ENCODE measurements around the gene CANT1.

CANT1 gene

DNA sequence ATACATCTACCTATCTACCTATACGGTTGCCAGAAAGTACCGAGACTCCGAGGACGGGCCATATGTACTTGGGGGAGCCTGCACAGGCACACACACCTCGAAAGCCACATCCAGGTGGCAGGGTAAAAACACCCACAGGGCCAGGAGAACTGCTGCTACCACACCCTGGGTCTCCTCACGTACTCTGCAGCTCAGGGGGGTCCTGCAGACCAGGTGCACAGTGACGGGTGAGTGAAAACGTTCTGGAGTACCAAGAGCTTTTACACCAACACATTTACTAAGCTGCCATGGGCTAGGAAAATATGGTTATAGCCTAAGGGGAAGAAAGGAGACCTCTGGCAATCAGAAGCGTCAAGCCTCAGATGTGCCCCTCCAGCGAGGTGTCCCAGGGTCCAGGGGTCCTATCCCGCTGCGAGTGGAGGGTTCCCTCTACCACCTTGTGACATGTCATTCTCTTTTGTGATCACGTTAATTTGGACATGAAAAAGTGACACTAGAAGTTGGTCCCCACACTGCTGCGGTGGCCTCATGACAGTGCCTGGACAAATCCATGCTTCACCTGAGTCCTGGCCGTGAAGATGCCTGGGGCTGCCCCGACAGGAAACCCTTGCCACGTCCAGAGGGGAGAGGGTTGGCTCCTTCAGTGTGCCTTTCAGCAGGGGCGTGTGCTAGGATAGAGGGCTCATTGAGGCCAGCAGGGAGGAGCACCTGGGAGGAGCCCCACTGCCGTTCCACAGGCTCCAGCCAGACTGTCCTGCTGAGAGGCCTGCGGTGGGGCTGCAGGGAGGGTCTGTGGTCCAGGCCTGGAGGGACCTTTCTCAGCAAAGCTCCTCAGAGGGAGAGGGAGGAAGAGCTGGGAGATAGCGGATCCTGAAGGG, 1.8 kb downstream of the CANT1 start:
- DNase-seq (ENCODE audit: low spot score): no peak

DNA sequence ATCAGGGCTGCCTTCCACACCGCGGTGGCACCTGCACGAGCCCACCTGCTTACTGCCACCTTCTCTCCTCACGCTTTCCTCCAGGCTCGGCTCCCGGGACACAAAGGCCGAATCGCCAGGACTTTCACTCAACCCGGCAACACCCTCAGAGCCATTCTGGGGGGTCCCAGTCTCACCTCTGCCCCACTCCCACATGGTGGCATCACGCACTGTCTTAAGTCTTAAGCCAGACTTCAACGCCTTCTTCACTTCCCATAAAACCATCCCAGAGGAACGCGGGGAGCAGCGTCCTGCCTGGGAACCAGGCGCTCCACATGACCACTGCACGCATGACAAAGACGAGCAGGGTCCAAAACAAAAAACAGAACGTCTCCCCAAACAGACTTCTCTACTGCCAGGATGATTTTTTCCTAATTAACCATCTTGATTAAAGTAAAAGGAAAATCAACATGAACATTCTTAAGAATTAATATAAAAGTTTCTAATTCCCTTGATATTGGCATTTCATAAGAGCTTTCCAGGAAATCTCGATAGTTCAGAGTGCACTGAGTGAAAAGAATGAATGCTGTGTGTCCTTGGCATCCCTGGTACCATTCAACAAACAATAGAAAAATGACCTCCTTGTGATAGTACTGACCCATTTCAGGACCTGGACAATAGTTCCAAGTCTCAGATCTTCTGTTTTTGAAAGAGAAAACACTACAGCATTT, 2.6 kb downstream of the CANT1 start:
- DNase-seq (ENCODE audit: low spot score): peak; percentile 84

DNA sequence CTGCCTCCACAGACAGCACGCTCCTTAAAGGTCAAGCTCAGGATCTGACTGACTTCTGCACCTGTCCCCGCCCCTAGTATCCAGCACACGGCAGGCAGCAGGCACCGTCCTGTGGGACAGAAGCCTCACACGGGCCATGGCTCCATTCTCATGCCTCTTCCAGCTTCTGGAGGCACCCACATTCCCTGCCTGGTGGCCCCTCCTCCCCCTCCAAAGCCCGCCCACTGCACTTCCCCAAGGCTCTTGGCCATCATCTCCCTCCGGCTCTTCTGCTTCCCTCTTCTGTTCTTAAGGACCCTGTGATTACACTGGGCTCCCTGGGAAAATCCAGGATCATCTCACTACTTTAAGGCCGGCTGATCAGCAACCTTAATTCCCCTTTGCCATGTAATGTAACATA, 3.5 kb downstream of the CANT1 start:
- DNase-seq (ENCODE audit: low spot score): no peak

DNA sequence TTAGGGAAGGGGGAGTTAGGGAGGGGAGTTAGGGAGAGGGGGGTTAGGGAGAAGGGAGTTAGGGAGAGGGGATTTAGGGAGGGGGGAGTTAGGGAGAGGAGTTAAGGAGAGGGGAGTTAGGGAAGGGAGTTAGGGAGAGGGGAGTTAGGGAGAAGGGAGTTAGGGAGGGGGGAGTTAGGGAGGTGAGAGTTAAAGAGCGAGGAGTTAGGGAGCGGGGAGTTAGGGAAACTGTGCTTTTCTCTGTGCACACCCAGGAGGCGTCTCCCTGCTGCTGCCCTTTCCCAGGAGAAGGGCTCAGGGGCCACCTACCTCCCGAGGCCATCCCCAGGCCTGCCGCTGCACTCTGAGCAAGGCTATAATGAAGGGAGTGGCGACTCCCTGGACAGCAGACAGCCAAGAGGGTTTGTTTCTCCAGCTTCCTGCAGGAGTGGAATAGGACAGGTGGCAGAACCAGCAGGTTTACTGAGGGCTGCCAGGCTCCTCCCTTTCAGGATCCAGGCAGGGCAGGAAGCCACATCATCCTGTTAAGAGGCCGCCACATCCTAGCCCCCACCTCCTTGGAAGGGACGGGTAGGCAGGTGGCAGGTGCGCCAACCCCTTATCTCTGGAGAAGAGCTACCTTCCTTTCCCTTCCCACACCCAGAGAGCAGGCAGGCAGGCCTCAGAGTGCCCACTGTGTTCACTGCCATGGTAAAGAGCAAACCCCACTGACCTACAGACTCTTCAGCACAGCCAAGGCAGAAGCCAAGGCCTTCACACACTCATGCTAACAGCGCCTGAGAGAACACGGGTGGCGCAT, 4.3 kb downstream of the CANT1 start:
- DNase-seq (ENCODE audit: low spot score): no peak

DNA sequence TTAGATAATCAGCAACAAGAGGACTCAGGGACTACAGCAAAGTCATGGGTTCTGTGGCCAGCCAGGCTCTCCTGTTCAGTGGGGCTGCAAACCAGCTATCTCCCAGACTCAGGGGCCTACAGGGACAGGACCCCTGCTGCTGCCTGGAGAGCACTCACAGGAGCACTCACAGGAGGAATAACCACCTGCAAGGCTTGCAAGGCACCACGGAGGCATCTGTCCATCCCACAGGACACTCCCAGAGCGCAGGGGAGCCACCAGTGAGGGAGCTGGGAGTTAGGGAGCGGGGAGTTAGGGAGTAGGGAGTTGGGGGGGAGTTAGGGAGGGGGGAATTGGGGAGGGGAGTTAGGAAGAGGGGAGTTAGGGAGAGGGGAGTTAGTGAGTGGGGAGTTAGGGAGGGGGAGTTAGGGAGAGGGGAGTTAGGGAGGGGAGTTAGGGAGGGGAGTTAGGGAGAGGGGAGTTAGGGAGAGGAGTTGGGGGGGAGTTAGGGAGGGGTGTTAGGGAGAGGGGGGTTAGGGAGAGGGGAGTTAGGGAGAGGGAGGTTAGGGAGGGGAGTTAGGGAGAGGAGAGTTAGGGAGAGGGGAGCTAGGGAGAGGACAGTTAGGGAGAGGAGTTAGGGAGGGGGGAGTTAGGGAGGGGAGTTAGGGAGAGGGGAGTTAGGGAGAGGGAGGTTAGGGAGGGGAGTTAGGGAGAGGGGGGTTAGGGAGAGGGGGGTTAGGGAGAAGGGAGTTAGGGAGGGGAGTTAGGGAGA, 5.7 kb downstream of the CANT1 start:
- no peak for DNase-seq (ENCODE audit: low spot score)

DNA sequence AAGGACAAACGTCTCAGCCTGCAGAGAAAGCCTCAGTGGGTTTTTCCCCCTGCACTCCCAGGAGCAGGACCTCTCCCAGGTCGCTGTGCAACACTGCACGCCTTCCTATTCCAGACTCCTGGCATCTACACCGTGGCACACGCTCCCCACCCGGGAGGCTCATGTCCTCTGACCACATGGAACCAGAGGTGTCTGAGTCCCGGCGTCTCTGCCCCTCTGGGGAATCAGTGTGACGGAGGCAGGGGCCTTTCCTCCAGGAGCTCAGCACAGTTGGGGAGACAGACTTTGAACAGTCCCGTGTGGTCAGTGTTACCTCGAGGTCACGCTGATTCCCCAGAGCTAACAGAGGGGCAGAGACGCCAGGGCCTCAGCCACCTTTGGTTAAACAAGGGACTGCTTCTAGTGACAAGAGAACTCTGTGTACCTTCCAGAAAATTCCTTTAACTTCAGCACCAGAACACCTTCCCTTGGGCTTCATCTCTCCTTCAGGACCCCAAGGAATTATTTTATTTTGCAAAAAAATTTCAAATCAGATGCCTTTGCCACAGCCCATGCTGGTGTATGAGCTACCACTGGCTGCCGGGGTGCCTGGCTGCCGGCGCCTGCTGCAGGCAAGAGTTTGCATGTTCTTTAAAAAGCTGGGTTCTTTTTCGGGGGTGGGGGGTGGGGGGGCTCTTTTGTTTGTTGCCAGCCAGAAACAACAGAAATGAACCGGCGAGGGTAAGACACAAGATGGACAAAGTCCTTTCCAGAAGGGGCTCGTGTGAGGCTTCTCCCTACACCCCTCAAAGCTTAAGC, 6.6 kb downstream of the CANT1 start:
- DNase-seq (ENCODE audit: low spot score): no peak

DNA sequence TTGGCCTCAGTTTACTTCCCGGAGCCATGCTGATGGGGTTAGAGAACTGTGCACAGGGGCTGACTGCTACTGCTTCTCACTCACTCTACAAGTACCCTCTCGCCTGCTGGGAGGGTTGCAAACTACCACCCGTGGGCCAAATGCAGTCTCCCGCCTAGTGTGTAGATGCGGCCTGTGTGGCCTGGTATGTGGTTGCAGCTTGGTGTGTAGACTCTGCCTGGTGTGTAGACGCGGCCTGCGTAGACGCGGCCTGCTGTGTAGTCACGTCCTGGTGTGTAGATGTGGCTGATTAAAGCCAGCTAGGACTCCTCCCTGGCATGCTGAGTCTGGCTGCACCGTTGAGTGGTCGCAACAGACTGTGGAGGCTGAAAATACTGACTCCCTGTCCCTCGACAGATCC, 7.3 kb downstream of the CANT1 start:
- DNase-seq (ENCODE audit: low spot score): no peak

DNA sequence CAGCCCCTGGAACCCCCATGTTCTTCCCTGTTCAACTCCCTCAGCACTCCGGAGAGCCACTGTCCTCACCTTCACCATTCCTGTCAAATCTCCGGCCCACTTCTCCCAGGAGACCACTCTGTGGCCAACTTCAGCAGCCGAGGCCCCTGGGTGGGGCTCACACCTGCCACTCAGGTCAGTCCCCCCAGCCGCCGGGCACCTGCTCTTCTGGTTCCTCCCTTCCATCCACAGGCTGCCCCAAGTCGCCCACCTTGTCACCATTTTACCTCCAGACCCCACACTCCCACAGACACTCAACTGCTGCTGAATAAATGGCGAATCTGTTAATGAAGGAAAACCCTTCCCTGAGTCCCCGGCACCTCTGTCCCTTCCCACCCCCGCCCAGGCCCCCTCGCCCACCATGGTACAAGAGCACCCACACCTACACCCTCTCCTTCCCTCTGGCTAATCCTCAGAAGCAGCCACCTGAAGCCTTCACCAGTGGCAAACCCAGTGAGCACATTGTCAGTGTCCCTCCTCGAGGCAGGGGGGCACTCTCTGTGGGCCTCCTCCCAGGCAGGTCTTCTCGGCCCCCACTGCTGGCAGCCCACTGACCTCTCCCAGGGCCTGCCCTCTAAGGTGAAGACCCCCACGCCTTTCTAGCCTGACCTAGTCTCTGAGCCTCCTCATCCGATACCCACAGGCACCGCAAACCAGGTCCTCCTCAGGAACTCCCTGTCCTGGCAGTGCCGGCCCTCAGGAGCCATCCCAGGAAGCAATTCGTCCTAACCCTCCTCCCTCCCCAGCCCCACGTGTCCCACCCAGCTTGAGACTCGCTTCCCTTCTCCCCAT, 8.2 kb downstream of the CANT1 start:
- no peak for DNase-seq (ENCODE audit: low spot score)

DNA sequence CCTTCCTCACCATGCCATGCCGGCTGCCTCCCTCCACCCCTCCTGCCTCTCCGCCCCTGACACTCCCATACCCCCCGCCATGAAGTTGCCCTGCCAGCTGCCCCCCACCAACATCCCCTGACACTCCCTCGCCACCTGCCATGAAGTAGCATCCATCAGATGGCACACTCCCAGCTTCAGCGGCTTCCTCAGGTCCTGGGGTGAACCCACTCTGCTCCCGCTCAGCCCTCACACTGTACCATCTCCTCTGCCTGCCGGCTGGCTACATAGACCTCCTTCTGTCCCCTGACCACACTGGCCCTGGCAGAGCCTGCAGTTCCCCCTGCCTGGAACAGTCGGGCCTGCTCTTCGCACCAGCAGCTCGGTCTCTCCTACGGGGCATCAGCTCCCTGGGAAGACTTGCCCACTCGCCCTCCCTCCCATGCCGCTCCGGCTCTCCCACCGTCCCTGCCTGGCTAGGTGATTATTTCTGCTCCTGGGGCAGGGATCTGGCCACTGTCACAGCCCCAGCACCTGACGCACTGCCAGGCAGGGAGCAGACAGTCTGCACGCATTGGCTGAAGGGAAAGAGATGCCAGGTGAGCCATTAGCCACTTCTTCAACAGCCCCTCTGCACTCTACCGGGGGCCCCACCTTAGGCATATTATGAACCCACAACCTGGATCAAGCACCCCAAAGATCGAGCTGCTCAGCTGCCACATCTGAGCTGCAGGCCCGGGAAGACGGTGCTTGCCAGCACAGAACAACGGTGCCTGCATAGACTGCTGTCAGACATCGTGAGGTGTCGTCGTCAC, 9.0 kb downstream of the CANT1 start:
- no peak for DNase-seq (ENCODE audit: low spot score)

DNA sequence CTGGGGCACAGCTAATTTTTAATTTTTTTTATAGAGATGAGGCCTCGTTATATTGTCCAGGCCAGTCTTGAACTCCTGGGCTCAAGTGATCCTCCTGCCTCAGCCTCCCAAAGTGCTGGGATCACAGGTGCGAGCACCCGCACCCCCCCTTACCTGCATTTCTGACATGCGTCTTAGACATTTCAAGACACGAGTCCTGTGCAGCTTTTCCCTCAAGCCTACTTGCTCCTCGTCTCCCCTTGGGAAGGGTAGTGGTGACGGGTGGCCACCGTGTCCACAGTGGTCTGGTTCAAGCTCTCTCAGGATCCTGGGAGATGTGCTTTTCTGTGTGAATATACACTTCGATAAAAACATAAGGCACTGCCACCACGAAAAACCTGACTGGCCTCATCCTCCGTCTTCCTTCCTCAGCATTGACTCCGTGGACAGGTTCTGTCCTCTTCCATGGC, 9.6 kb downstream of the CANT1 start:
- DNase-seq (ENCODE audit: low spot score): no peak

DNA sequence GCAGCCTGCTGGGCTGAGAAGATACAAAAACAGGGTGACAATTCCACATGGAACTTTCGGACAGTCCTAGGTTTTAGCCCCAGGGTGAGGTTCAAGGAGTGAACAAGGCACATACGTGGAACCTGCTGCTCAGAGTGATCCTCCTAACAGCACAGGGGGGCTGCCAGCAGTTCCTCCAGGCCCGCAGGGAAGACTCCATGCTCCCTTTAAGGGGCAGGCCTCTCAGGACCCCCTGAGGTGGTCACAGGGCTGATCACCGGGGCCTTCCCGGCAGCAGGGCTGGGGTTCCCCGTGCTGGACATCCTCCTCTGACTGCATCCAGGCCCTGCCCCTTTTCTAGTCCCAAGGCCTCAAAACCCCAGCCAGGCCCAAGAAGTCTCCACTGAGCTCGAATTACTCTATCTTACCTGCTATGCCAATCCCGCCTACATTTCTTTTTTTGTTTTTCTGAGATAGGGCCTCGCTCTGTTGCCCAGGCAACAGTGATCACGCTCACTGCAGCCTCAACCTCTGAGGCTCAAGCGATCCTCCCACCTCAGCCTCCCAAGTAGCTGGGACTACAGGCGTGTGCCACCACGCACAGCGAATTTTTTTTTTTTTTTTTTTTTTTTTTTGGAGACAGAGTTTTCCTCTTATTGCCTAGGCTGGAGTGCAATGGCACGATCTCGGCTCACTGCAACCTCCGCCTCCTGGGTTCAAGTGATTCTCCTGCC, 10.4 kb downstream of the CANT1 start:
- no peak for DNase-seq (ENCODE audit: low spot score)

DNA sequence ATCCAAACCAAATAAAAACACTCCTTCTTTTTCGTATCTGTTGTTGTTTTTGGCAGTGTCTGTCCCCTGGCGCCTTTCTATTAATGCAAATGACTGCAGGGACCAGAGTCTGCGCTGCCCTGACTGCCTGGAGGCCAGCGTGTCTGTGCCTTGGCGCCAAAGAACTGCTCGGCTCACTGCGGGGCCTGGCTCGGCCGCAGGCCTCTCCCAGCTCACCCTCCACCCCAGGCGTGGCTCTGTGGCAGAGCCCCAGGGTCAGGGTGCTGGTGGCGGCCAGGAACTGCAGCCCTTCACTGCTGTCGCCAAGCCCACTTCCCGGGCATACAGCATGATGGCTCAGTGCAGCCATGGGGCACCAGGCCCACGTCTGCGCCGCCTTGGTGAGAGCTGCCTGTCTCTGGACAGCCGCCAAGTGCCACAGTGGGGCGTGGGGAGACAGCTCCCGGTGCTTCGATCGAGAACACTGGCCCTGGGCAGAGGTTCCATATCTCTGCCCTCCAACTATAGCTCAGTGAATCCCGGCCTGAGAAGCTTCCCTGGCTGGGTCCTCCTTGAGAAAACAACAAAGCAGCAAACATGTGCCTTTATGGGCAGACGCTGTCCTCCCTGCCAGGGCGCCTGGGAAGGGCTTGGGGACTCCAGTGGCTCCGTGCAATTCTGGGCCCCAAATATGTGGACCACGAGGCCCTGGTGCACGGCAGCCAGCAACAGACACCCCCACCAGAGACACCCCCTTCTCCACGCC, 11.1 kb downstream of the CANT1 start:
- no peak for DNase-seq (ENCODE audit: low spot score)

DNA sequence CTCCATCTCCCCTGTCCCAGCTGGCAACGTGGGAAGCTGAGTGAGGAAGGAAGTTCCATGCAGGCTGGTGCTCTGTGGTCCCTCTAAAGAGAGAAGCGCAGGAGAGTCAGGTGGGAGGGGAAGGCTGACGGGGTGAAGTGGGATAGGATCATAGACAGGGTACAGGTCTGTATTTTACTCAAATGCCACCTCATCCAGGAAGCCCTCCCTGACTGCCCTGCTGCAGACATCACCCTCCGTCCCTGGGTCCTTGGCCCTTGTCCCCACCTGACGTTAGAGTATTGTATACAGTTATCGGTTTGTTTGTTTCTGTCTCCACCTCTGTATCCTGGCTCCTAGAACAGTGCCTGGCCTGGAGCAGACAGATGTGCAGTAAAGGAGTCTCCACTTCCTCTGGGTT, 11.7 kb downstream of the CANT1 start:
- DNase-seq (ENCODE audit: low spot score): no peak

DNA sequence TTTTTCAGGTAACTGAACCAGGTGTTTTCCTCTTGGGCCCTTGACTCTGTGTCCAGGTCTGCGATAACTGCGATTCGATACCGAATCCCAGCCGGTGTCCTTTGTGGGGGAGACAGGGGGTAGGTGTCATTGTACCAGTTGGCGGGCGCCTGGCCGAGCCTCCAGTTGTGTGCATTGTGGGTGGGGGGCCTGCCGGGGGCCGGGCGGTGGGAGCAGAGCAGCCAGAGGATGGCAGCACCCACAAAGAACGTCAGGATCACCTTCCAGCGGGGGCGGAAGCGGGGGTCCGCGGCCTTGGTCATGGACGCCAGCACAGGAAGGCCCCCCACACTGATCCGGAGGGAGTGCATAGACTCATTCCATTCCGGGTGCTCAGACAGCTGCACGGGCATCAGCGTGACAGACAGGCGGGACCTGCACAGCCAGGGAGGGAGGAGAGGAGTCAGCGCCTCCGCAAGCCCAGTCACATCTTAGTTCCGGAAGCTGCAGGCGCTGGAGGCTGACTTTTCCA, 12.3 kb downstream of the CANT1 start:
- no peak for DNase-seq (ENCODE audit: low spot score)

DNA sequence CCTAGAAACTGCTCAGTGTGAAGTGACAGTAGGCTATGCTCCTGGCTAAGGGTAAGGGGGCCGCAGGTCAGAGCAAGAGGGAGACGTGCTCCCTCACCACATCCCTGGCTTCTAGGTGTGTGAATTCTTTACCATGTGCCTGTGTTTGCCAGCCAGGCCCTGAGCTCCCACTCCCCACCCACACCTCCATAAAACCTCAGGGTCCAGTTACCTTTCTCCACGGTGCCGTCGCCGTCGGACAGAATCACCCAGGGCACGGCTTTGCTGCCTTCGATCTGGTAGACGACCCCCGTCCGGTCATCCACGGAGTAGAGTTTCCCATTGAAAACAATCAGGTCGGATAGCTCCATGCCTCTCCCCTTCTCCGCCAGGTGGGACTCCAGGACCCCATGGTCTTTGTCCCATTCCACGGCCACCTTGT, 12.8 kb downstream of the CANT1 start:
- no peak for DNase-seq (ENCODE audit: low spot score)

DNA sequence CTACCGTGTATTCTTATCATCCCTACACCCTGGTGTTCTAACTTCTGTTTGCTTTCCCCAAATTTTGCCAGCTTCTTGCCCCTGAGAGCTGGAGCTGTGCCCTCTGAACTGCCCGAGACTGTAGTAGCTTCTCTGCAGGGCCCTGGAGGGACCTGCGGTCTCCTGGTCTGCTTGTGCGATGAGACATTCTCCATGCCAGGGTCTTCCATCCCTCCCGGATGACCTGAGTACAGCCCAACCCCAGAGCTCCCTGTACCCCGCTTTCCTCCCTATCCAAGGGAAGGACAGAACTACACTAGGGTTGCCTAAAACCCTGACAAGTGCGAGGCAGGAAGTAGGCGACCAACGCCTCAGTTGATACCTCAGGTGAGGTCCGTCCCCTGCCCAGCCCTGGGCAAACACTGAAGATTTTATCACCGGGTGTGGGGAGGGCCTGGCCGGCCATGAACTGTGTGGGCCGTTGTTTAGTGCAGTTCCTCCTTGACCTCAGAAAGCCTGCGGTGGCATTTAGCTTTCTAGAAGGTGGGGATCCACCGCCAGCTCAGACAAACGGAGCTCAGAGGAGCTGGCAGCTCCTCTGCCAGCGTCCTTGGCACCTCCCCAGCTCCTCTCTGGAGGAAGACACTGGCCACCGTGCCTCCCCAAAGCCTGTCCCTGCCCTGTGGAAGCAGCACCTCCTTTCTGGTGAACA, 13.7 kb downstream of the CANT1 start:
- no peak for DNase-seq (ENCODE audit: low spot score)

Data from pons (tissue), 1 donor.